Activated naive CD4-positive, alpha-beta T cell treated with anti-CD3 and anti-CD28 coated beads, Interleukin-2, amount 50 U/mL, for 24 hours (primary cell): ENCODE data around the gene COG1.

Source experiments
- H3K27ac Mint-ChIP-seq: one replicate; pipeline ENCODE4 v1.8.0; 2021; ENCODE audit warnings: mild to moderate bottlenecking, mixed read lengths
- H3K27me3 Mint-ChIP-seq: one replicate; pipeline ENCODE4 v1.8.0; 2021; ENCODE audit warnings: mixed read lengths
- H3K36me3 Mint-ChIP-seq: one replicate; pipeline ENCODE4 v1.8.0; 2021; ENCODE audit warnings: mixed read lengths
- H3K4me1 Mint-ChIP-seq: one replicate; pipeline ENCODE4 v1.8.0; 2021; ENCODE audit warnings: mixed read lengths
- H3K4me3 Mint-ChIP-seq: one replicate; pipeline ENCODE4 v1.8.0; 2021; ENCODE audit warnings: mild to moderate bottlenecking, mixed read lengths
- H3K9me3 Mint-ChIP-seq: one replicate; pipeline ENCODE4 v1.8.0; 2021; ENCODE audit warnings: mixed read lengths

COG1 gene

DNA sequence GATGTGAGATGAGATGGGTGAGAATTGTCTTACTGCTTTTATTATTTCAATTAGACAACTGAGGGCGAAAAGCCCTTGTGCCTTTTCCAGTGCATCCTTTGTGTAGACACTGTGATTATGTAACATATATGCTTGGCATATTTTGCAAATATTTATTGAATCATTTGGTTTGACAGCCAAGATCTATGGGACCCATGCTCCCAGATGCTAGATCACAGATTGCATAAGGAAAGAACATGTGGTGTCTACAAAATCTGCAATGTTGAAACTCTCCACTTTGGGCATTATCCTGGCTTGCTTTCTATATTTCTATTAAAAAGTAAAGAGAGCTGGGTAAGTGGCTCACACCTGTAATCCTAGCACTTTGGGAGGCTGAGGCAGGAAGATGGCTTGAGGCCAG, 4.8 kb upstream of the COG1 start:
- Mint-ChIP-seq H3K27me3 (no peaks in the 10 kb centered on the region), H3K36me3 (no peaks in the 10 kb centered on the region), H3K9me3 (no peaks in the 10 kb centered on the region), H3K4me3 (no peak overlapping the region), H3K27ac (no peak overlapping the region), H3K4me1 (peaks cover 6% of the 10 kb centered on the region)

DNA sequence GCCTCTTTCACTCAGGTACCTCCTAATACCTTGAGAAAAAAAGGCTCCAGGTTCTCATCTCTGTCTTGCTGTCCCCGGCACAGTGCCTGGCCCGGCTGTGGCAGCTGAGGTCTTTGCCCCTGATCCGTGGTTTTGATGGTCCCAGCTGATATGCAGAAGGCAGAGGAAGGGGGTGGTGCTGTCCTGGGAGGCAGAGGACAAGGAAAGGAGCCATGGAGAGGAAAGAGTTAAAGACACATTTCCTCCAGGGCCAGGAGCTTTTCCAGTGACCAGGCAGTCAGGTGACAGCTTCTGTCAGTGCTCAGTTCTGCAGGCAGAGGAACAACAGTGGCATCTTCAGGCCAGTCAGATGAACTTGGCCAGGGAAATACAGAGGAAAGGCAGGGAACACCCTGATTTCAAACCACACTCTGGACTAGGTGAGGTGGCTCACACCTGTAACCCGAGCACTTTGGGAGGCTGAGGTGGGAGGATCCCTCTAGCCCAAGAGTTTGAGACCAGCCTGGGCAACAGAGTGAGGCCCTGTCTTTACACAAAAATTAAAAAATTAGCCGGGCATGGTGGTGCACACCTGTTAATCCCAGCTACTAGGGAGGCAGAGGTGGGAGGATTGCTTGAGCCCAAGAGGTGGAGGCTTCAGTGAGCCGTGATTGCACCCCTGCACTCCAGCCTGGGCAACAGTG, 3.3 kb upstream of the COG1 start:
- Mint-ChIP-seq H3K36me3 (no peaks in the 10 kb centered on the region), H3K27me3 (no peaks in the 10 kb centered on the region), H3K27ac (no peak overlapping the region), H3K9me3 (no peaks in the 10 kb centered on the region), H3K4me1 (peaks cover 14% of the 10 kb centered on the region), H3K4me3 (no peak overlapping the region)

DNA sequence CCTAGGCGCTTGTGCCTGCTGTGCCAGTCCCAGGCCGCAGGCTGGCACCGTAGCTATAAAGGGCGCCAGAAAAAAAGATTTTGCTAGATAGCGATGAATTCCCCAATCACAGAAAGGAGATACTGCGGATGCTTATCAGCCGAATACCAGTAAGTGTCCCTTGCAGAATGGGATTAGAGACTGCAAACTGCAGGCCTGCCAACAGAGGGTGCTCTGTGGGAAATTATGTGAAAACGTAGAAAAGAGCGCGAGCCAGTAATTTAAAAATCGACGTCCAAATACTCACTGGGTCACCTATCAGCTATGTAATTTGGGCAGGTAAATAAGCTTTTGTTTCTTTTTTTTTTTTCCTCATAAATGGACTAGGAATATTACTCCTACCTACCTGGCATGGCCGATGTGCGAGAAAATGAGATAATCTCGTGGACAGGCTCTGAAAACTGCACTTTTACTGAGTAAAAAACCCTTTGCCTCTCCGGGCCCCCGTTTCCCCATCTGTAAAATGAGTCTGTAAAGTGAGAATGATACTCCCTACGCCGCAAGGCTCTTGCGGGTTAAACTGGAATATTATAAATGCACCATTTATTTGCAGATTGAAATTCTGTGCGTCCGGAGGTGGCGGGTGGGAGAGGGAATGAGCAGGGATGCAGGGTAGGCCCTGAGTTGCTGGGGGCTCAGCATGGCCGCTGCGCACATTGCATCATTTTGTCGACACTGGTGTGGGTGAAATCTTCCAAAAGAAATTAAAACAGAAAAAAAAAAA, 1.2 kb upstream of the COG1 start:
- peak overlapping the region; percentile 93 for H3K4me3 Mint-ChIP-seq
- peaks cover 2% of the 10 kb centered on the region for H3K36me3 Mint-ChIP-seq
- H3K4me1 Mint-ChIP-seq = peaks cover 31% of the 10 kb centered on the region
- H3K27me3 Mint-ChIP-seq = no peaks in the 10 kb centered on the region
- no peaks in the 10 kb centered on the region for H3K9me3 Mint-ChIP-seq
- H3K27ac Mint-ChIP-seq = peak overlapping the region; percentile 75

- H3K36me3 Mint-ChIP-seq = peaks cover 5% of the 10 kb centered on the region
These were observed 505 bp upstream of the COG1 start for GRCh38 chr17:73192206-73192893.

GRCh38 chr17:73194514-73195222, 1.8 kb downstream of the COG1 start:
- H3K27ac Mint-ChIP-seq = no peak overlapping the region
- no peaks in the 10 kb centered on the region for H3K9me3 Mint-ChIP-seq
- H3K36me3 Mint-ChIP-seq = peaks cover 15% of the 10 kb centered on the region
- peak overlapping the region; percentile 72 for H3K4me3 Mint-ChIP-seq
- no peaks in the 10 kb centered on the region for H3K27me3 Mint-ChIP-seq
- peaks cover 46% of the 10 kb centered on the region for H3K4me1 Mint-ChIP-seq

More at GRCh38 chr17:73192206-73192893, 505 bp upstream of the COG1 start:
- Mint-ChIP-seq H3K4me3 (peak overlapping the region; percentile 96), H3K4me1 (peaks cover 37% of the 10 kb centered on the region), H3K9me3 (no peaks in the 10 kb centered on the region), H3K27me3 (no peaks in the 10 kb centered on the region), H3K27ac (peak overlapping the region; percentile 94)

DNA sequence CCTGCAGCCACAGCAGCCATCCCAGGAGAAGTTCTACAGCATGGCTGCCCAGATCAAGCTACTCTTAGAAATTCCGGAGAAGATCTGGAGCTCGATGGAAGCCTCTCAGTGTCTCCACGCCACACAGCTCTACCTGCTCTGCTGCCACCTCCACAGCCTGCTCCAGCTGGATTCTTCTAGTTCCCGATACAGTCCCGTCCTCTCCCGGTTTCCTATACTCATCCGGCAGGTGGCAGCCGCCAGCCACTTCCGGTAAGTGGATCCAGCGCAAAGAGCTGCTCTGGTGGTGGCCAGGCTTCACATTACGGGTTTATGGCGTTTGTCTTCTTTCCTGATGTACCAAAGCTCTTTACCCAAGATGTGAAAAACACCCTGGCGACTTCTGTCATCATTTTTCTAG, 3.6 kb downstream of the COG1 start:
- Mint-ChIP-seq H3K27ac (peak overlapping the region; percentile 51), H3K4me1 (peaks cover 45% of the 10 kb centered on the region), H3K27me3 (no peaks in the 10 kb centered on the region), H3K9me3 (no peaks in the 10 kb centered on the region), H3K4me3 (no peak overlapping the region), H3K36me3 (peaks cover 20% of the 10 kb centered on the region)

GRCh38 chr17:73197161-73197560, 4.3 kb downstream of the COG1 start:
- Mint-ChIP-seq H3K4me1 (peaks cover 48% of the 10 kb centered on the region), H3K36me3 (peaks cover 20% of the 10 kb centered on the region), H3K27ac (peak overlapping the region; percentile 47), H3K9me3 (no peaks in the 10 kb centered on the region), H3K27me3 (no peaks in the 10 kb centered on the region), H3K4me3 (no peak overlapping the region)

DNA sequence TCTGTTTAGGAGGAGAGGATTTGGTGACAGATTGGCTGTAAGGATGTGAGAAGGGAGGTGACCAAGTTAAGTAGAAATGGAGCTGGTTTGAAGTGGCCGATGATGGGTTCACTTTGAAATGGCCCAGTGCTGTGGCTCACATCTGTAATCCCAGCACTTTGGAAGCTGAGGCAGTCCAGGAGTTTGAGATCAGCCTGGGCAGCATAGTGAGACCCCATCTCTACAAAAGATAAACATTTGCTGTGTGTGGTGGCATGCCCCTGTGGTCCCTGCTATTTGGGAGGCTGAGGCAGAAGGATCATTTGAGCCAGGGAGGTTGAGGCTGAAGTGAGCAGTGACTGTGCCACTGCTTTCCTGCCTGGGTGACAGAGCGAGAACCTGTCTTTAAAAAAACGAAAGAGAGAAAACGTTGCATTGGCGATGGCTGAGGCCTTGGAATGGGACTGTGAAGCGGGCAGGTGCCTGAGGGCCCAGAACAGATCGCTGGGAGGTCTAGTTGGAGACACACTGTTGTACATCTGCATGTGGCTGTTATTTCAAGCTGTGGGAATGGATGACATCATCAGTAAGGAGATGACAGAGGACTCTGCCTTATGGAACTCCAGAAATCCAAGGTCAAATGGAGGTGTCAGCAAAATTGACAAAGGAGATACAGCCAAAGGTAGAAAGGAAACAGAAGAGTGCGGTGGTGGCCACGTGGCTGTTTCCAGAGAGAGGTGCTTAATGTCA, 5.5 kb downstream of the COG1 start:
- peak overlapping the region; percentile 48 for H3K27ac Mint-ChIP-seq
- H3K4me3 Mint-ChIP-seq = no peak overlapping the region
- no peaks in the 10 kb centered on the region for H3K27me3 Mint-ChIP-seq
- H3K9me3 Mint-ChIP-seq = no peaks in the 10 kb centered on the region
- peaks cover 58% of the 10 kb centered on the region for H3K4me1 Mint-ChIP-seq
- peaks cover 22% of the 10 kb centered on the region for H3K36me3 Mint-ChIP-seq

DNA sequence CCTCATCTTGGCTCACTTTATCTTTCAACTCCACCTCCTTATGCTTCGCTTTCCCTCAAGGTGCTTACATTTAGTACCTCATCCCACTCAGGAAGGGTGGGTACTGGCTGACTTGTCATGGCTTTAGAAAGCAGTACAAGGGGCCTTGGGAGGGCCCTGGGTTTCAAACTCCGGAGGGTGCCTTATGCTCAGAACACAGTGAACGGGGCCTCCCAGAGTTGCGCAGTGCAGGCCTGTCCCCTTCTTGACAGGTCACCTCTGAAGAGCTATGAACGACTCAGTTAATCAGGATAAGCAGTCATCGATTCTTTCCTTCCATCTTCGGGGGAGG, 6.0 kb downstream of the COG1 start:
- Mint-ChIP-seq H3K9me3 (no peaks in the 10 kb centered on the region), H3K4me1 (peaks cover 59% of the 10 kb centered on the region), H3K27ac (no peak overlapping the region), H3K4me3 (no peak overlapping the region), H3K36me3 (peaks cover 22% of the 10 kb centered on the region), H3K27me3 (no peaks in the 10 kb centered on the region)

- Mint-ChIP-seq H3K27ac (no peak overlapping the region), H3K27me3 (no peaks in the 10 kb centered on the region), H3K4me1 (peaks cover 57% of the 10 kb centered on the region), H3K36me3 (peaks cover 22% of the 10 kb centered on the region), H3K9me3 (no peaks in the 10 kb centered on the region), H3K4me3 (no peak overlapping the region)
These were observed 7.0 kb downstream of the COG1 start for GRCh38 chr17:73199751-73200317.

- Mint-ChIP-seq H3K27ac (no peak overlapping the region), H3K36me3 (peaks cover 22% of the 10 kb centered on the region), H3K4me3 (no peak overlapping the region), H3K9me3 (no peaks in the 10 kb centered on the region), H3K27me3 (no peaks in the 10 kb centered on the region), H3K4me1 (peaks cover 52% of the 10 kb centered on the region)
These were observed 7.6 kb downstream of the COG1 start for GRCh38 chr17:73200476-73200875.

- no peaks in the 10 kb centered on the region for H3K9me3 Mint-ChIP-seq
- H3K36me3 Mint-ChIP-seq = peaks cover 22% of the 10 kb centered on the region
- H3K27ac Mint-ChIP-seq = peak overlapping the region; percentile 68
- no peaks in the 10 kb centered on the region for H3K27me3 Mint-ChIP-seq
- H3K4me1 Mint-ChIP-seq = peaks cover 45% of the 10 kb centered on the region
- no peak overlapping the region for H3K4me3 Mint-ChIP-seq
These were observed 8.6 kb downstream of the COG1 start for GRCh38 chr17:73201215-73202069.

- Mint-ChIP-seq H3K27ac (peak overlapping the region; percentile 90), H3K9me3 (no peaks in the 10 kb centered on the region), H3K36me3 (peaks cover 13% of the 10 kb centered on the region), H3K4me1 (peaks cover 31% of the 10 kb centered on the region), H3K27me3 (no peaks in the 10 kb centered on the region), H3K4me3 (peak overlapping the region; percentile 47)
These were observed 10.4 kb downstream of the COG1 start for GRCh38 chr17:73203135-73203787.
